ENCODE measurements around the gene DIRAS1. TPM values are rescaled to one million over a fixed set of nuclear protein-coding genes. Genes with fewer than 3 reads are reported as not detected.

DIRAS1 gene
- total RNA-seq, 1 experiment from 2014 or later: 7.8 TPM

- no CpG with 5 or more reads among the region's 19 CpGs for WGBS (ENCODE audit: extremely low coverage, insufficient read length, low lambda C conversion rate)
- Histone ChIP-seq H3K4ac (ENCODE audit: low read depth, low read length) (no peak overlapping the region), H3K14ac (ENCODE audit: insufficient read depth, low read length) (no peak overlapping the region), H4K91ac (ENCODE audit: insufficient read length, low read depth, low read length) (no peak overlapping the region), H4K5ac (ENCODE audit: insufficient read length, low read depth, low read length) (no peak overlapping the region), H3K79me2 (ENCODE audit: insufficient read depth, low read length) (no peaks in the 10 kb centered on the region), H2BK15ac (ENCODE audit: low read depth, low read length) (no peak overlapping the region), H2AK5ac (ENCODE audit: insufficient read length, low read length) (no peak overlapping the region), H2BK5ac (ENCODE audit: insufficient read length, low read length) (no peak overlapping the region), H3K4me1 (ENCODE audit: insufficient read depth, low read length) (no peaks in the 10 kb centered on the region), H3K9me3 (ENCODE audit: control insufficient read depth, low read depth, low read length) (peaks cover 8% of the 10 kb centered on the region), H3K23me2 (ENCODE audit: insufficient read length, low read depth, low read length, poor library complexity, severe bottlenecking) (peaks cover 7% of the 10 kb centered on the region), H2AFZ (ENCODE audit: low read length) (no peak overlapping the region), H4K20me1 (ENCODE audit: control insufficient read depth, insufficient read depth, insufficient read length) (no peaks in the 10 kb centered on the region), H3K23ac (ENCODE audit: insufficient read length, low read depth, low read length) (no peak overlapping the region), H3K27ac (ENCODE audit: insufficient read length, low read depth, low read length) (no peak overlapping the region), H3K9ac (ENCODE audit: extremely low read depth, insufficient read length, low read length) (no peak overlapping the region), H3K27me3 (ENCODE audit: insufficient read depth, low read length) (no peaks in the 10 kb centered on the region), H3K4me2 (ENCODE audit: insufficient read depth, insufficient read length, low read length) (no peak overlapping the region), H2BK12ac (ENCODE audit: insufficient read length, low read depth, low read length) (no peak overlapping the region), H2BK20ac (ENCODE audit: low read depth, low read length, poor library complexity, severe bottlenecking) (no peak overlapping the region), H3K18ac (ENCODE audit: insufficient read length, low read depth, low read length) (no peak overlapping the region), H4K8ac (replicated peaks; ENCODE audit: insufficient read length, low read depth, low read length) (no peak overlapping the region), H2BK120ac (ENCODE audit: low read depth, low read length, poor library complexity, severe bottlenecking) (no peak overlapping the region), H3K79me1 (ENCODE audit: insufficient read depth, low read depth, low read length, poor library complexity, severe bottlenecking) (no peaks in the 10 kb centered on the region), H3T11ph (ENCODE audit: low read length) (no peak overlapping the region), H3K56ac (ENCODE audit: insufficient read length, low read depth, low read length) (no peak overlapping the region)
- no peak overlapping the region for H3K4me3 Mint-ChIP-seq
- no peak for TF ChIP-seq CTCF (conservative IDR thresholded peaks at IDR 0.05)
- peaks cover 20% of the 10 kb centered on the region for H3K27me3 Mint-ChIP-seq (ENCODE audit: low read depth)
- peaks cover 6 to 15% of the 10 kb centered on the region in 2 experiments for H3K4me1 Mint-ChIP-seq
- DNase-seq: no peak
- H3K27ac Mint-ChIP-seq: no peak overlapping the region
- peaks cover 14 to 16% (median 14%) of the 10 kb centered on the region in 3 experiments for H3K36me3 Mint-ChIP-seq (ENCODE audit: insufficient read depth in 1 of 3, low read depth in 3 of 3)
- peaks cover 10 to 11% of the 10 kb centered on the region in 2 experiments for H3K9me3 Mint-ChIP-seq
These were observed 4.9 kb downstream of the DIRAS1 start for GRCh38 chr19:2716275-2716650.

All from H9 (cell line).